Measurements from ENCODE around the gene N4BP2L1.

The N4BP2L1 gene

GRCh38 chr13:32427852-32428580, at the start of gene N4BP2L1:
N4BP2L1 (minus strand) TSS chr13:32428130; CDS start chr13:32428082, 48 bp downstream.
- DNase-seq: no peak

- no peak for DNase-seq
Measured at GRCh38 chr13:32476892-32477291, 49.0 kb upstream of the N4BP2L1 start.

- DNase-seq: no peak
Measured at GRCh38 chr13:32476021-32476731, 48.2 kb upstream of the N4BP2L1 start.

- no peak for DNase-seq
Measured at GRCh38 chr13:32474999-32475792, 47.3 kb upstream of the N4BP2L1 start.

GRCh38 chr13:32473650-32474049, 45.7 kb upstream of the N4BP2L1 start:
- no peak for DNase-seq

GRCh38 chr13:32472194-32472621, 44.3 kb upstream of the N4BP2L1 start:
- no peak for DNase-seq

GRCh38 chr13:32471187-32471922, 43.4 kb upstream of the N4BP2L1 start:
- DNase-seq: no peak

GRCh38 chr13:32468502-32469142, 40.7 kb upstream of the N4BP2L1 start:
- no peak for DNase-seq

- DNase-seq: no peak
Measured at GRCh38 chr13:32456591-32456990, 28.7 kb upstream of the N4BP2L1 start.

GRCh38 chr13:32455594-32455903, 27.6 kb upstream of the N4BP2L1 start:
- DNase-seq: no peak

GRCh38 chr13:32454886-32455593, 27.1 kb upstream of the N4BP2L1 start:
- no peak for DNase-seq

GRCh38 chr13:32453981-32454380, 26.1 kb upstream of the N4BP2L1 start:
- DNase-seq: no peak

- DNase-seq: no peak
Measured at GRCh38 chr13:32448972-32449371, 21.0 kb upstream of the N4BP2L1 start.

GRCh38 chr13:32447894-32448623, 20.1 kb upstream of the N4BP2L1 start:
- DNase-seq: no peak

- DNase-seq: no peak
Measured at GRCh38 chr13:32446773-32447465, 19.0 kb upstream of the N4BP2L1 start.

- no peak for DNase-seq
Measured at GRCh38 chr13:32446220-32446619, 18.3 kb upstream of the N4BP2L1 start.

GRCh38 chr13:32445461-32445860, 17.5 kb upstream of the N4BP2L1 start:
- no peak for DNase-seq

- DNase-seq: peak in 1 of 2 experiments; percentile 21
Measured at GRCh38 chr13:32443111-32443510, 15.2 kb upstream of the N4BP2L1 start.

- no peak for DNase-seq
Measured at GRCh38 chr13:32438871-32439270, 10.9 kb upstream of the N4BP2L1 start.

- DNase-seq: no peak
Measured at GRCh38 chr13:32432856-32433255, 4.9 kb upstream of the N4BP2L1 start.
